Kidney capillary endothelial cell (primary cell): ENCODE measurements around the gene C2CD4C.
"Not testable (repeated sequence)": the region's sequence is repeated elsewhere in the genome, so short reads cannot be mapped to it uniquely, and the experiment has no call there.

Experiments used
- DNase-seq: peaks from one replicate; pipeline ENCODE4 v3.0.0-alpha.2; 2018; ENCODE audit warnings: low spot score

C2CD4C gene

GRCh38 chr19:438416-438958 is 29.5 kb upstream of the C2CD4C start:
- no peak for DNase-seq

- DNase-seq: no peak
Observed at GRCh38 chr19:437041-437440, 28.1 kb upstream of the C2CD4C start.

GRCh38 chr19:436413-436950 is 27.5 kb upstream of the C2CD4C start:
- DNase-seq: no peak

GRCh38 chr19:435707-436412 is 26.9 kb upstream of the C2CD4C start:
- no peak for DNase-seq

- no peak for DNase-seq
Observed at GRCh38 chr19:435056-435706, 26.2 kb upstream of the C2CD4C start.

GRCh38 chr19:434152-434960 is 25.4 kb upstream of the C2CD4C start:
- no peak for DNase-seq

GRCh38 chr19:430701-431100 is 21.8 kb upstream of the C2CD4C start:
- no peak for DNase-seq

- DNase-seq: no peak
Observed at GRCh38 chr19:428149-428548, 19.2 kb upstream of the C2CD4C start.

- not testable (repeated sequence) for DNase-seq
Observed at GRCh38 chr19:427675-428074, 18.7 kb upstream of the C2CD4C start.

GRCh38 chr19:426725-427445 is 17.9 kb upstream of the C2CD4C start:
- DNase-seq: no peak

GRCh38 chr19:425056-425455 is 16.1 kb upstream of the C2CD4C start:
- no peak for DNase-seq

GRCh38 chr19:424546-424945 is 15.6 kb upstream of the C2CD4C start:
- DNase-seq: no peak

GRCh38 chr19:423691-424466 is 14.9 kb upstream of the C2CD4C start:
- no peak for DNase-seq

GRCh38 chr19:422917-423226 is 13.9 kb upstream of the C2CD4C start:
- not testable (repeated sequence) for DNase-seq

GRCh38 chr19:422213-422916 is 13.4 kb upstream of the C2CD4C start:
- DNase-seq: no peak

GRCh38 chr19:419721-420515 is 11.0 kb upstream of the C2CD4C start:
- no peak for DNase-seq

GRCh38 chr19:418761-419671 is 10.1 kb upstream of the C2CD4C start:
- no peak for DNase-seq

GRCh38 chr19:416416-416815 is 7.5 kb upstream of the C2CD4C start:
- DNase-seq: no peak

- no peak for DNase-seq
Observed at GRCh38 chr19:415292-415691, 6.3 kb upstream of the C2CD4C start.
